ENCODE data around the gene ZFAND3.

DNA sequence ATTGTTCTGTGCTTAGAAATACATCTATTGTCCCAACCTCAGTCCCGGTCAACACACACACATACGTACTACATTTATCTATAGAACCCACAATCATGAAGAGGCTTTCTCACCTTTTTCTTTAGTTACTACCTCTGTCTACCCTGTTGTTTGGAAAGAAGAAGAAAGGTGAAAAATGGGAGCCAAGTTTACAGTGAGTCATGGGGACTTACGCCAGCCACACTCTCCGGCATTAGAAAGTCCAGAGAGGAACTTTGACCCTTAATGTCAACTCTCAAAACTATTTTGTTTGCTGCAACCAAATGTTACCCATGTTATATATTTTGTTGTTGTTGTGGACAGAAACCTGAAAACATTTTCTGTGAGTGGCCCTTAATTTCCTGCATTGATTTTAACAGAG is 259.1 kb downstream of the ZFAND3 start:
- TF ChIP-seq, protein P1, sequence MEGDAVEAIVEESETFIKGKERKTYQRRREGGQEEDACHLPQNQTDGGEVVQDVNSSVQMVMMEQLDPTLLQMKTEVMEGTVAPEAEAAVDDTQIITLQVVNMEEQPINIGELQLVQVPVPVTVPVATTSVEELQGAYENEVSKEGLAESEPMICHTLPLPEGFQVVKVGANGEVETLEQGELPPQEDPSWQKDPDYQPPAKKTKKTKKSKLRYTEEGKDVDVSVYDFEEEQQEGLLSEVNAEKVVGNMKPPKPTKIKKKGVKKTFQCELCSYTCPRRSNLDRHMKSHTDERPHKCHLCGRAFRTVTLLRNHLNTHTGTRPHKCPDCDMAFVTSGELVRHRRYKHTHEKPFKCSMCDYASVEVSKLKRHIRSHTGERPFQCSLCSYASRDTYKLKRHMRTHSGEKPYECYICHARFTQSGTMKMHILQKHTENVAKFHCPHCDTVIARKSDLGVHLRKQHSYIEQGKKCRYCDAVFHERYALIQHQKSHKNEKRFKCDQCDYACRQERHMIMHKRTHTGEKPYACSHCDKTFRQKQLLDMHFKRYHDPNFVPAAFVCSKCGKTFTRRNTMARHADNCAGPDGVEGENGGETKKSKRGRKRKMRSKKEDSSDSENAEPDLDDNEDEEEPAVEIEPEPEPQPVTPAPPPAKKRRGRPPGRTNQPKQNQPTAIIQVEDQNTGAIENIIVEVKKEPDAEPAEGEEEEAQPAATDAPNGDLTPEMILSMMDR (IDR thresholded peaks at IDR 0.05; ENCODE audit: borderline replicate concordance, extremely low read depth, low read length, poor library complexity, severe bottlenecking) = no peak
- TF ChIP-seq EZH2 (IDR thresholded peaks at IDR 0.05; ENCODE audit: borderline replicate concordance, low read depth, low read length, severe bottlenecking) = no peak
